ENCODE measurements around the gene MIGA2. TPM values are rescaled to one million over a fixed set of nuclear protein-coding genes. Genes with fewer than 3 reads are reported as not detected.

Gene MIGA2
- total and polyA plus RNA-seq, 2 of the 4 experiments (the other 2 are of a cell fraction), result 12.5 to 25.3 TPM

DNA sequence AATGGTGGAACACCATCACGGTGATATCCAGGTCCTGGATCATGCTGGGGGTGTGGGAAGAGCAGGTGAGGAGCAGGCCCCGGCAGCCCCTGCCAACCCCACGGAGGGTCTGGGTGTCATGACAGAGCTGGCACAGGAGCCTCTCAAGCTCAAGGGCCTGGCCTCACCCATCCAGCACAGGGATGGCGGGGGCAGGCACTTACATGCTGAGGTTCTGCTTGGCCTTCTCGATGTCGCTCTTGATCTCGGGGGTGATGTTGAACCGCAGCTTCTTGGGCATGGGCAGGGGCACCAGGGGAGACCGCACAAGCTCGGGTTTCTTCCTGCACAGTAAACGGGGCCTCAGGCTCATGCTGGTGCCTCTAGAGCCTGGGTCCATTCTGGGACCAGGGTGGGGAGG, 61.9 kb downstream of the MIGA2 start:
- intact Hi-C loops (cut with micrococcal nuclease), result no loop called here

More for the DNA sequence above, 61.9 kb downstream of the MIGA2 start:
- Histone ChIP-seq H3K4me3 (ENCODE audit: insufficient read depth, low read depth, low read length) (no peak overlapping the region), H3K27me3 (ENCODE audit: control insufficient read depth, insufficient read depth, low read length) (no peaks in the 10 kb centered on the region), H3K56ac (ENCODE audit: extremely low read depth, insufficient read depth, low read length) (no peak overlapping the region), H2BK5ac (ENCODE audit: low read depth, low read length, poor library complexity, severe bottlenecking) (no peak overlapping the region), H4K8ac (ENCODE audit: low read depth in 2 of 2, low read length in 2 of 2) (no peak overlapping the region), H4K5ac (ENCODE audit: low read depth, low read length) (no peak overlapping the region), H3K36me3 (ENCODE audit: control insufficient read depth, insufficient read depth, low read length) (peaks cover 38% of the 10 kb centered on the region), H4K20me1 (ENCODE audit: insufficient read depth, low read length) (no peaks in the 10 kb centered on the region), H4K91ac (ENCODE audit: insufficient read depth, low read depth, low read length) (no peak overlapping the region), H3K9me1 (ENCODE audit: insufficient read depth, low read length) (no peaks in the 10 kb centered on the region), H2BK15ac (ENCODE audit: low read depth, low read length) (no peak overlapping the region), H3K9ac (ENCODE audit: low read depth, low read length) (no peak overlapping the region), H3K4me1 (ENCODE audit: control insufficient read depth, insufficient read depth, low read length) (no peaks in the 10 kb centered on the region), H3K4me2 (ENCODE audit: low read depth, low read length) (no peak overlapping the region), H3K14ac (replicated peaks; ENCODE audit: low read depth, low read length) (no peak overlapping the region), H2BK20ac (ENCODE audit: low read depth, low read length) (no peak overlapping the region), H3K4ac (ENCODE audit: low read depth, low read length) (no peak overlapping the region), H3K9me3 (ENCODE audit: control insufficient read depth, insufficient read depth, low read length) (no peaks in the 10 kb centered on the region), H2AK9ac (replicated peaks; ENCODE audit: low read depth, low read length, poor library complexity) (no peak overlapping the region), H3K27ac (ENCODE audit: insufficient read depth, low read length) (no peak overlapping the region), H2BK120ac (ENCODE audit: low read depth, low read length) (no peak overlapping the region), H2AK5ac (ENCODE audit: low read depth, low read length) (no peak overlapping the region), H3K79me1 (ENCODE audit: low read depth in 1 of 2, low read length in 2 of 2) (no peaks in the 10 kb centered on the region), H3K23ac (ENCODE audit: low read depth, low read length) (no peak overlapping the region), H3K18ac (ENCODE audit: low read depth, low read length) (no peak overlapping the region), H2AFZ (replicated peaks; ENCODE audit: low read length, poor library complexity) (no peak overlapping the region)
- dilution Hi-C loops (cut with HindIII; ENCODE audit: low sequenced_read_pairs, unreplicated experiment), result no loop called here
- BruUV-seq (replicated peaks), result no TSS peak
- in situ Hi-C loops (cut with MboI; ENCODE audit: low sequenced_read_pairs), result no loop called here
- ChIA-PET CTCF (no interaction called here), POLR2A (ENCODE audit: unreplicated experiment) (no interaction called here)
- TF ChIP-seq RCOR1 (IDR thresholded peaks at IDR 0.05; ENCODE audit: insufficient replicate concordance, low read length) (no peak), RAD21 (IDR thresholded peaks at IDR 0.05; ENCODE audit: low read length) (no peak), CHD1 (IDR thresholded peaks at IDR 0.05; ENCODE audit: low read depth, low read length) (no peak), CEBPB (IDR thresholded peaks at IDR 0.05; ENCODE audit: low read depth, low read length) (no peak), FOS (IDR thresholded peaks at IDR 0.05; ENCODE audit: low read depth, low read length) (no peak), USF2 (IDR thresholded peaks at IDR 0.05; ENCODE audit: low read depth, low read length) (no peak), ELK1 (IDR thresholded peaks at IDR 0.05; ENCODE audit: borderline replicate concordance, low read depth, low read length) (no peak), MXI1 (IDR thresholded peaks at IDR 0.05; ENCODE audit: borderline replicate concordance, low read depth, low read length) (no peak), SMC3 (IDR thresholded peaks at IDR 0.05; ENCODE audit: low read depth, low read length) (no peak), POLR2A (IDR thresholded peaks at IDR 0.05; ENCODE audit: low read depth, low read length) (no peak), MAFK (IDR thresholded peaks at IDR 0.05; ENCODE audit: low read depth, low read length) (no peak), BHLHE40 (IDR thresholded peaks at IDR 0.05; ENCODE audit: low read depth, low read length) (no peak), MAZ (IDR thresholded peaks at IDR 0.05; ENCODE audit: borderline replicate concordance, low read depth, low read length) (no peak), NFE2L2 (IDR thresholded peaks at IDR 0.05; ENCODE audit: low read depth, low read length) (no peak)
- TF ChIP-seq, protein P1, sequence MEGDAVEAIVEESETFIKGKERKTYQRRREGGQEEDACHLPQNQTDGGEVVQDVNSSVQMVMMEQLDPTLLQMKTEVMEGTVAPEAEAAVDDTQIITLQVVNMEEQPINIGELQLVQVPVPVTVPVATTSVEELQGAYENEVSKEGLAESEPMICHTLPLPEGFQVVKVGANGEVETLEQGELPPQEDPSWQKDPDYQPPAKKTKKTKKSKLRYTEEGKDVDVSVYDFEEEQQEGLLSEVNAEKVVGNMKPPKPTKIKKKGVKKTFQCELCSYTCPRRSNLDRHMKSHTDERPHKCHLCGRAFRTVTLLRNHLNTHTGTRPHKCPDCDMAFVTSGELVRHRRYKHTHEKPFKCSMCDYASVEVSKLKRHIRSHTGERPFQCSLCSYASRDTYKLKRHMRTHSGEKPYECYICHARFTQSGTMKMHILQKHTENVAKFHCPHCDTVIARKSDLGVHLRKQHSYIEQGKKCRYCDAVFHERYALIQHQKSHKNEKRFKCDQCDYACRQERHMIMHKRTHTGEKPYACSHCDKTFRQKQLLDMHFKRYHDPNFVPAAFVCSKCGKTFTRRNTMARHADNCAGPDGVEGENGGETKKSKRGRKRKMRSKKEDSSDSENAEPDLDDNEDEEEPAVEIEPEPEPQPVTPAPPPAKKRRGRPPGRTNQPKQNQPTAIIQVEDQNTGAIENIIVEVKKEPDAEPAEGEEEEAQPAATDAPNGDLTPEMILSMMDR (conservative IDR thresholded peaks at IDR 0.05; ENCODE audit: low read depth, low read length), result no peak
- ATAC-seq (ENCODE audit: low read depth), result no peak
- DNase-seq, result no peak
- 100% methylated on average over 4 of the region's 11 CpGs; no CpG with 5 or more reads in 1 of the 2 experiments for WGBS, 2 experiments (ENCODE audit: extremely low coverage in 2 of 2, insufficient read length in 1 of 2)

Measured in IMR-90 (cell line).